ENCODE data around the gene DHH. TPM values are rescaled to one million over a fixed set of nuclear protein-coding genes. Genes with fewer than 3 reads are reported as not detected.

The DHH gene
- total and polyA plus RNA-seq, 9 of the 15 experiments (the other 6 are each of a cell fraction or from before 2014, with no cell fraction given) = 0.07 to 2.6 (median 0.54) TPM

- peak; percentile 93 for TF ChIP-seq ETS1 (conservative IDR thresholded peaks at IDR 0.05; ENCODE audit: control insufficient read depth, low read depth, low read length)
- peak; percentile 83; the same call in 1 of the 2 replicates for TF ChIP-seq FOXP1 (CRISPR knock-in tag; IDR thresholded peaks at IDR 0.05)
- TF ChIP-seq ZNF165 (CRISPR knock-in tag; IDR thresholded peaks at IDR 0.05; ENCODE audit: borderline replicate concordance) = no peak
- peak; percentile 99 for TF ChIP-seq PCBP1 (IDR thresholded peaks at IDR 0.05; ENCODE audit: low read depth, low read length, poor library complexity, severe bottlenecking)
- TF ChIP-seq FOXK1 (CRISPR knock-in tag; IDR thresholded peaks at IDR 0.05; ENCODE audit: borderline replicate concordance) = peak; percentile 6; the same call in 1 of the 2 replicates
- no peak for TF ChIP-seq IFI16 (CRISPR knock-in tag; IDR thresholded peaks at IDR 0.05)
- no peak for TF ChIP-seq ZNF212 (CRISPR knock-in tag; IDR thresholded peaks at IDR 0.05)
- no peak for TF ChIP-seq FOS (IDR thresholded peaks at IDR 0.05; ENCODE audit: extremely low read depth, insufficient read length)
- no peak for TF ChIP-seq ZBTB8A (IDR thresholded peaks at IDR 0.05; ENCODE audit: partially characterized antibody)
- TF ChIP-seq KDM1A (IDR thresholded peaks at IDR 0.05) = peak in 1 of 2 experiments; percentile 57; a peak in 1 of 4 replicates
- TF ChIP-seq, protein P1, sequence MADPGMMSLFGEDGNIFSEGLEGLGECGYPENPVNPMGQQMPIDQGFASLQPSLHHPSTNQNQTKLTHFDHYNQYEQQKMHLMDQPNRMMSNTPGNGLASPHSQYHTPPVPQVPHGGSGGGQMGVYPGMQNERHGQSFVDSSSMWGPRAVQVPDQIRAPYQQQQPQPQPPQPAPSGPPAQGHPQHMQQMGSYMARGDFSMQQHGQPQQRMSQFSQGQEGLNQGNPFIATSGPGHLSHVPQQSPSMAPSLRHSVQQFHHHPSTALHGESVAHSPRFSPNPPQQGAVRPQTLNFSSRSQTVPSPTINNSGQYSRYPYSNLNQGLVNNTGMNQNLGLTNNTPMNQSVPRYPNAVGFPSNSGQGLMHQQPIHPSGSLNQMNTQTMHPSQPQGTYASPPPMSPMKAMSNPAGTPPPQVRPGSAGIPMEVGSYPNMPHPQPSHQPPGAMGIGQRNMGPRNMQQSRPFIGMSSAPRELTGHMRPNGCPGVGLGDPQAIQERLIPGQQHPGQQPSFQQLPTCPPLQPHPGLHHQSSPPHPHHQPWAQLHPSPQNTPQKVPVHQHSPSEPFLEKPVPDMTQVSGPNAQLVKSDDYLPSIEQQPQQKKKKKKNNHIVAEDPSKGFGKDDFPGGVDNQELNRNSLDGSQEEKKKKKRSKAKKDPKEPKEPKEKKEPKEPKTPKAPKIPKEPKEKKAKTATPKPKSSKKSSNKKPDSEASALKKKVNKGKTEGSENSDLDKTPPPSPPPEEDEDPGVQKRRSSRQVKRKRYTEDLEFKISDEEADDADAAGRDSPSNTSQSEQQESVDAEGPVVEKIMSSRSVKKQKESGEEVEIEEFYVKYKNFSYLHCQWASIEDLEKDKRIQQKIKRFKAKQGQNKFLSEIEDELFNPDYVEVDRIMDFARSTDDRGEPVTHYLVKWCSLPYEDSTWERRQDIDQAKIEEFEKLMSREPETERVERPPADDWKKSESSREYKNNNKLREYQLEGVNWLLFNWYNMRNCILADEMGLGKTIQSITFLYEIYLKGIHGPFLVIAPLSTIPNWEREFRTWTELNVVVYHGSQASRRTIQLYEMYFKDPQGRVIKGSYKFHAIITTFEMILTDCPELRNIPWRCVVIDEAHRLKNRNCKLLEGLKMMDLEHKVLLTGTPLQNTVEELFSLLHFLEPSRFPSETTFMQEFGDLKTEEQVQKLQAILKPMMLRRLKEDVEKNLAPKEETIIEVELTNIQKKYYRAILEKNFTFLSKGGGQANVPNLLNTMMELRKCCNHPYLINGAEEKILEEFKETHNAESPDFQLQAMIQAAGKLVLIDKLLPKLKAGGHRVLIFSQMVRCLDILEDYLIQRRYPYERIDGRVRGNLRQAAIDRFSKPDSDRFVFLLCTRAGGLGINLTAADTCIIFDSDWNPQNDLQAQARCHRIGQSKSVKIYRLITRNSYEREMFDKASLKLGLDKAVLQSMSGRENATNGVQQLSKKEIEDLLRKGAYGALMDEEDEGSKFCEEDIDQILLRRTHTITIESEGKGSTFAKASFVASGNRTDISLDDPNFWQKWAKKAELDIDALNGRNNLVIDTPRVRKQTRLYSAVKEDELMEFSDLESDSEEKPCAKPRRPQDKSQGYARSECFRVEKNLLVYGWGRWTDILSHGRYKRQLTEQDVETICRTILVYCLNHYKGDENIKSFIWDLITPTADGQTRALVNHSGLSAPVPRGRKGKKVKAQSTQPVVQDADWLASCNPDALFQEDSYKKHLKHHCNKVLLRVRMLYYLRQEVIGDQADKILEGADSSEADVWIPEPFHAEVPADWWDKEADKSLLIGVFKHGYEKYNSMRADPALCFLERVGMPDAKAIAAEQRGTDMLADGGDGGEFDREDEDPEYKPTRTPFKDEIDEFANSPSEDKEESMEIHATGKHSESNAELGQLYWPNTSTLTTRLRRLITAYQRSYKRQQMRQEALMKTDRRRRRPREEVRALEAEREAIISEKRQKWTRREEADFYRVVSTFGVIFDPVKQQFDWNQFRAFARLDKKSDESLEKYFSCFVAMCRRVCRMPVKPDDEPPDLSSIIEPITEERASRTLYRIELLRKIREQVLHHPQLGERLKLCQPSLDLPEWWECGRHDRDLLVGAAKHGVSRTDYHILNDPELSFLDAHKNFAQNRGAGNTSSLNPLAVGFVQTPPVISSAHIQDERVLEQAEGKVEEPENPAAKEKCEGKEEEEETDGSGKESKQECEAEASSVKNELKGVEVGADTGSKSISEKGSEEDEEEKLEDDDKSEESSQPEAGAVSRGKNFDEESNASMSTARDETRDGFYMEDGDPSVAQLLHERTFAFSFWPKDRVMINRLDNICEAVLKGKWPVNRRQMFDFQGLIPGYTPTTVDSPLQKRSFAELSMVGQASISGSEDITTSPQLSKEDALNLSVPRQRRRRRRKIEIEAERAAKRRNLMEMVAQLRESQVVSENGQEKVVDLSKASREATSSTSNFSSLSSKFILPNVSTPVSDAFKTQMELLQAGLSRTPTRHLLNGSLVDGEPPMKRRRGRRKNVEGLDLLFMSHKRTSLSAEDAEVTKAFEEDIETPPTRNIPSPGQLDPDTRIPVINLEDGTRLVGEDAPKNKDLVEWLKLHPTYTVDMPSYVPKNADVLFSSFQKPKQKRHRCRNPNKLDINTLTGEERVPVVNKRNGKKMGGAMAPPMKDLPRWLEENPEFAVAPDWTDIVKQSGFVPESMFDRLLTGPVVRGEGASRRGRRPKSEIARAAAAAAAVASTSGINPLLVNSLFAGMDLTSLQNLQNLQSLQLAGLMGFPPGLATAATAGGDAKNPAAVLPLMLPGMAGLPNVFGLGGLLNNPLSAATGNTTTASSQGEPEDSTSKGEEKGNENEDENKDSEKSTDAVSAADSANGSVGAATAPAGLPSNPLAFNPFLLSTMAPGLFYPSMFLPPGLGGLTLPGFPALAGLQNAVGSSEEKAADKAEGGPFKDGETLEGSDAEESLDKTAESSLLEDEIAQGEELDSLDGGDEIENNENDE (IDR thresholded peaks at IDR 0.05; ENCODE audit: low read depth, low read length) = no peak
Observed at GRCh38 chr12:49060237-49061156, 34.1 kb downstream of the DHH start, which contains the start of gene KMT2D (continued).
